OCI-LY7 (cell line): ENCODE results near the gene ROBO1.

Source experiments
- CTCF ChIP-seq: fragments of 200-600 bp; sonication (generic); conservative IDR thresholded peaks from 2 replicates; pipeline ENCODE4 v1.5.1; 2014; ENCODE audit warnings: mild to moderate bottlenecking, antibody characterized with exemption, low read length, moderate library complexity, mixed read lengths
- EZH2phosphoT487 ChIP-seq: fragments of 200-600 bp; sonication (generic); IDR thresholded peaks from 2 replicates; pipeline ENCODE4 v1.6.1; 2018; ENCODE audit warnings: low read depth, borderline replicate concordance, mild to moderate bottlenecking, mixed run types, antibody characterized with exemption, low read length, moderate library complexity, mixed read lengths

GRCh38 chr3:79436387-79436786, 331.4 kb downstream of the ROBO1 start:
- TF ChIP-seq CTCF (no peak), EZH2phosphoT487 (no peak)
